GM19438 (cell line): Measurements from ENCODE around the gene KNL1.
"Not testable (repeated sequence)": the region's sequence is repeated elsewhere in the genome, so short reads cannot be mapped to it uniquely, and the experiment has no call there.

Source experiments
- ATAC-seq: cut with Tn5 transposase; IDR thresholded peaks from one replicate; pipeline ENCODE4 v1.9.1; 2021; ENCODE audit warnings: low read depth; ENCODE audit not compliant: unreplicated experiment

Gene KNL1

GRCh38 chr15:40660686-40661085 is 66.6 kb downstream of the KNL1 start:
- no peak for ATAC-seq

GRCh38 chr15:40664909-40665308 is 70.9 kb downstream of the KNL1 start:
- ATAC-seq = no peak

DNA sequence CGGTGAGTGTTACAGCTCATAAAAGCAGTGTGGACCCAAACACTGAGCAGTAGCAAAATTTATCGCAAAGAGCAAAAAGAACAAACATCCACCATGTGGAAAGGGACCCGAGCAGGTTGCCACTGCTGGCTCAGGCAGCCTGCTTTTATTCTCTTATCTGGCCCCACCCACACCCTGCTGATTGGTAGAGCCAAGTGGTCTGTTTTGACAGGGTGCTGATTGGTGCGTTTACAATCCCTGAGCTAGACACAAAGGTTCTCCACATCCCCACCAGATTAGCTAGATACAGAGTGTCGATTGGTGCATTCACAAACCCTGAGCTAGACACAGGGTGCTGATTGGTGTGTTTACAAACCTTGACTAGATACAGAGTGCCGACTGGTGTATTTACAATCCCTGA is 82.2 kb downstream of the KNL1 start:
- ATAC-seq = not testable (repeated sequence)

DNA sequence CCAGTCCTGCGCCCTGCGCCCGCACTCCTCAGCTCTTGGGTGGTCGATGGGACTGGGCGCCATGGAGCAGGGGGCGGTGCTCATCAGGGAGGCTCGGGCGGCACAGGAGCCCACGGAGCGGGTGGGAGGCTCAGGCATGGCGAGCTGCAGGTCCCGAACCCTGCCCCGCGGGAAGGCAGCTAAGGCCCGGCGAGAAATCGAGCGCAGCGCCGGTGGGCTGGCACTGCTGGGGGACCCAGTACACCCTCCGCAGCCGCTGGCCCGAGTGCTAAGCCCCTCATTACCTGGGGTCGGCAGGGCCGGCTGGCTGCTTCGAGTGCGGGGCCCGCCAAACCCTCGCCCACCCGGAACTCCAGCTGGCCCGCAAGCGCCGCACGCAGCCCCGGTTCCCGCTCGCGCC is 82.9 kb downstream of the KNL1 start:
- ATAC-seq = not testable (repeated sequence)

DNA sequence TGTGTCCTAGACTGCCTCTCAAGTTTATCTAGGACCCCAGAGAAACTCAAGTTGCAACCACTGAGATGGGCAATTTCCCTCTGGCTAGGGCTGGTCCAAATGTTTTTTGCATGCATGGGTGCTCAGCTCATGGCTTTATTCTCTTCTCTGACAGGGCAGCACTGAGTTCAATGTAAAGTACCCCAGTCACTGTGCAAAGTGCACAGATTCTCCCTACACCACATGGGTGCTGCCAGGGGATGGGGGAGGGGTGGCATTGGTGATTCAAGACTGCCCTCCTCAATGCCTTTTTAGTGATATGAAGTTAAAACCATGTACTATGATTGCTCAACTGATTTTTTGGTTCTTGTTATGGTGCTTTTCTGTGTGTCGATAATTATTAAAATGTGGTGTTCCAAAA is 86.1 kb downstream of the KNL1 start:
- no peak for ATAC-seq

DNA sequence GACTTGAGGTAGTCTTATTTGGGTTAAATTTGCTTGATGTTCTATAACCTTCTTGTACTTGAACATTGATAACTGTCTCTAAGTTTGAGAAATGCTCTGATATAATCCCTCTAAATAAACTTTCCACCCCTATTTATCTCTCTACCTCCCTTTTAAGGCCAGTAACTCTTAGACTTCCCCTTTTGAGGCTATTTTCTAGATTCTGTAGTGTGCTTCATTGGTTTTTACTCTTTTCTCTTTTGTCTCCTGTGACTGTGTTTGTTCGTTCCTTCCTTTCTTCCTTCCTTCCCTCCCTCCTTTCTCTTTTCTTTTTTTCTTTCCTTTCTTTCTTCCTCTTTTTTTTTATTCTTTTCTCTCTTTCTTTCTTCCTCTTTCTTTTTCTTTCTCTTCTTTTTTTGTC is 86.9 kb downstream of the KNL1 start:
- ATAC-seq = not testable (repeated sequence)

DNA sequence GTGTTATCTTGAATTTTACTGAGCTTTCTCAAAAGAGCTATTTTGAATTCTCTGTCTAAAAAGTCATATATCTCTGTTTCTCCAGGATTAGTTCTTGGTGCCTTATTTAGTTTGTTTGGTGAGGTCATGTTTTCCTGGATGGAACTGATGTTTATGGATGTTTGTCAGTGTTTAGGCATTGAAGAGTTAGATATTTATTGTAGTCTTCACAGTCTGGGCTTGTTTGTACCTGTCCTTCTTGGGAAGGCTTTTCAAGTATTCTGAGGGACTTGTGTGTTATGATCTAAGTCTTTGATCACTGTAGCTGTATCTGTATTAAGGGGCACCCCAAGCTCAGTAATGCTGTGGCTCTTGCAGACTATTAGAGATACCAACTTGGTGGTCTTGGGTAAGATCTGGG is 90.3 kb downstream of the KNL1 start:
- no peak for ATAC-seq

DNA sequence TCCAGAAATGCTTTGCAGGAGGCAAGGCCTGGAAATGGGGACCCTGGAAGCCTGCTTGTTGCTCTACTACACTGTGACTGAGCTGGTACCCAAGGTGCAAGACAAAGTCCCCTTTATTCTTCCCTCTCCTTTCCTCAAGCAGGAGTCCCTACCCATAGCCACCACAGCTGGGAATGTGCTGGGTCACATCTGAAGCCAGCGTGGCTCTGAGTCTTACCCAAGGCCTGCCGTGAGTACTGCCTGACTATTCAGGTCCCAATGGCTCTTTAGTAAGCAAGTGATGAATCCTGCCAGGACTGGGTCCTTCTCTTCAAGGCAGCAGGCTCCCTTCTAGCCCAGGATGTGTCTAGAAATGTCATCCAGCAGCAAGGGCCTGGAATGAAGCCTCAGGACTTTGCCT is 91.3 kb downstream of the KNL1 start:
- no peak for ATAC-seq

GRCh38 chr15:40688932-40689799 is 95.1 kb downstream of the KNL1 start:
- ATAC-seq = no peak

DNA sequence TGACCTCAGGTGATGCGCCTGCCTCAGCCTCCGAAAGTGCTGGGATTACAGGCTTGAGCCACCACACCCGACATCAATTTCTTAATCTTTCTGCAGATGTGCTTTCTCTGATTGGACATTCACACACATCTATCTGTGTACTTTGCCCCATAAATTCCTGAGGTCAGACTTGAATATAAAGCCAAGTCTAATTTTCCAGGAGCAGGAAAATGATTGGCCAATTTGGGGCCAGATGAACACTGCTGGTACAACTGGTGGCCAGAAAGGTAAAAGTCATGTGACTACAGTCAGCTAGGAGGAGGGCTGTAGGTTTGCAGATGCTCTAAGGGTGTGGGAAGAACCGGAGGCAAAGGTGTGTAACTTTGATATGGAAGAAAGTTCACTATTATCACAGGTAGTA is 97.7 kb downstream of the KNL1 start:
- no peak for ATAC-seq

DNA sequence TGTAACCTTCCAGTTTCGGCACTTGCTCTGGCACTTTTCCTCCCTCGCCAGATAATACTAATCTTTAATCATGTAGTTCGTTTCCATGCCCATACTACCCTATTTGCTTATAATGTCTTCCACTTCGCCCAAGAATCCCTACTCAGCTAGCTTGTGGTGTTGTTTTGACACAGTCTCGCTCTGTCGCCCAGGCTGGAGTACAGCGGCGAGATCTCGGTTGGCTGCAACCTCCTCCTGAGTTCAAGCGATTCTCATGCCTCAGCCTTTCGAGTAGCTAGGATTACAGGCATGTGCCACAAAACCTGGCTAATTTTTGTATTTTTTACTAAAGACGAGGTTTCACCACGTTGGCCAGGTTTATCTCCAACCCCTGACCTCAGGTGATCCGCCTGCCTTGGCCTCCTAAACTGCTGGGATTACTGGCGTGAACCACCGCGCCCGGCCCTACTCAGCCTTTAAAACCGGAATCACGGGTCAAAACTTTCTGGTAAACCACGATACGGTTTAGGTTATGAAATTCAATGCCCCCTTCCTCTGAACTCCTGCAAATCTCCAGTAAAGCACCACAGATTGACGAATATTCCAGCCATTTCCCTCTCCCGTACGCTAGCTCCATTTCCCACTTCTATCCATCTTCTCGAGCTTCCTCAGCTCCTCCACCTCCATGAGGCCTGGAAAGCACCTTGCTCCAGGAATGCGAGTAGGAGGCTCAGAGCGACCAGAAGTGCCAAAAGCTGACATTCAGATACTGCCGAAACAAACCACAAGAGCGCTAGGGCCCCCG is 100.0 kb downstream of the KNL1 start:
- ATAC-seq = peak; percentile 24

- peak; percentile 83 for ATAC-seq
Measured at GRCh38 chr15:40694688-40695468, 100.8 kb downstream of the KNL1 start, which contains the start of gene RAD51. Gene RAD51 (plus strand): TSS chr15:40695174. CDS start chr15:40698759, 3,585 bp downstream.

DNA sequence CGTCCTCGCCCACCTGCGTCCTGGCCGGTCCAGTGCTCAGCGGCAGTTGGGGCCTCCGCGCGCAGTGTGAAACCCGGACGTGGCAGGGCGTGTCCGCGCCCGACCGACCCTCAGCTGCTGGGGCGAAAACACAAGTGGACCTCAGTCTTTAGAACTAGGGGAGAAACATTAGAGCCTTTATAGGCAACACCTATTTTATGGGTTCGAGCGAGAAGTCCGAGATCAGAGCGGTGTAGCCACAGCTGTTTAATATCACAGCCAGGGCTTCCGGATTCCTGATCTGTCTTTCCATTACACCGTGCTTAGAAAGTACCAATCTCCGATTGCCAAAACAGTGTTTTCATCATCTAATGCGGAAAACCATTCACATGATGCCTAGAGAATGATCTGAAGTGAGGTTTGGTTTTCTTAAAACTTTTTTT is 101.4 kb downstream of the KNL1 start:
- peak; percentile 20 for ATAC-seq

GRCh38 chr15:40696228-40696627 is 102.2 kb downstream of the KNL1 start:
- no peak for ATAC-seq

- ATAC-seq = no peak
Measured at GRCh38 chr15:40697916-40698315, 103.9 kb downstream of the KNL1 start.

DNA sequence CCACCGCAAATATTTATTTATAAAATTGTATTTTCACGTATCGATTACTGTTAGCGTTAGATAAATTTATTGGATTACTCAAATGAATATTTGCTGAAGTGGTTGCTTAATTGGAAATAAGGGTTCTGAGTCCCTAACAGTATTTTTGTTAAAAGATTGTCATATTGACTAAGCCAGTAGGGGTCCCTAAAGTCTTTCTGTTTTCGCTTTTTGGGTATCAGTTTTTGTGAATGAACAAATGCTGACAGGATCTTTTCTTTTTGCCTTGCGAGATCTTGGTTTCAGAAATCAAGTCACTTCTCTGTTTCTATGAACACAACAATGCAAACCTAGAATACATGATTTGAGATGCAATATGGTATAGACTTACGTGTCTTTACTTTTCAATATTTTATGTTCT is 108.0 kb downstream of the KNL1 start:
- ATAC-seq = no peak

DNA sequence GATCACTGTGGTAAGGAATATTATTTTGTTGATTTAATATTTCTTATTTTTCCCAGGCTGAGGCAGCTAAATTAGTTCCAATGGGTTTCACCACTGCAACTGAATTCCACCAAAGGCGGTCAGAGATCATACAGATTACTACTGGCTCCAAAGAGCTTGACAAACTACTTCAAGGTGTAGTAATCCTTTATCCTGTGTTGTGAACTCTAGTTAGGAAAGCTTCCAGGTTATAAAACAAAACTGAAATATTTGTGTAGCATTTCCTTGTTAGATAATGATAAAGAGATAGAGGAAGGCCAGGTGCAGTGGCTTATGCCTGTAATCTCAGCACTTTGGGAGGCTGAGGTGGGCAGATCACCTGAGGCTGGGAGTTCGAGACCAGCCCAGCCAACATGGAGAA is 112.1 kb downstream of the KNL1 start:
- no peak for ATAC-seq
